IMR-90 (cell line): ENCODE results near the gene PLPP3. TPM values are rescaled to one million over a fixed set of nuclear protein-coding genes. Genes with fewer than 3 reads are reported as not detected.

Experiments
- ATAC-seq: fragments of 200-7000 bp; cut with Tn5 transposase; 2 replicates; pipeline ENCODE4 v1.9.1; 2020; ENCODE audit warnings: low read depth, mild to moderate bottlenecking, moderate library complexity
- BruUV-seq: library from RNA; stranded (reverse); fragments of 400-500 nt; replicated peaks from 2 replicates; lab custom pipeline; 2021; lab: Mats Ljungman, UMichigan
- CTCF ChIA-PET: fragments of 300-600 bp; formaldehyde crosslinking; extraction: SDS; loops from one replicate; lab custom pipeline; 2021; ENCODE audit warnings: antibody characterized with exemption; lab: Yijun Ruan, JAX
- POLR2A ChIA-PET: fragments of 300-600 bp; sonication (Branson Sonifier 250); formaldehyde crosslinking; loops from one replicate; lab custom pipeline; 2022; ENCODE audit warnings: antibody characterized with exemption; ENCODE audit not compliant: unreplicated experiment; lab: Charles Lee
- DNase-seq: peaks from one replicate; pipeline ENCODE4 v3.0.0; 2013
- H2AFZ ChIP-seq: replicated peaks from 2 replicates; pipeline ENCODE3; 2013; ENCODE audit warnings: low read length, mild to moderate bottlenecking; ENCODE audit not compliant: poor library complexity
- H2AK5ac ChIP-seq: 2 replicates; pipeline ENCODE4 v1.6.1; 2013; ENCODE audit warnings: low read depth, low read length, inconsistent platforms
- H2AK9ac ChIP-seq: replicated peaks from 2 replicates; pipeline ENCODE3; 2013; ENCODE audit warnings: mild to moderate bottlenecking, low read depth, low read length, moderate library complexity; ENCODE audit not compliant: poor library complexity
- H2BK120ac ChIP-seq: 2 replicates; pipeline ENCODE4 v1.6.1; 2013; ENCODE audit warnings: low read depth, low read length, inconsistent platforms
- H2BK15ac ChIP-seq: 3 replicates; pipeline ENCODE4 v1.6.1; 2013; ENCODE audit warnings: low read depth, low read length, inconsistent platforms
- H2BK20ac ChIP-seq: 2 replicates; pipeline ENCODE4 v1.6.1; 2013; ENCODE audit warnings: low read depth, mild to moderate bottlenecking, inconsistent platforms, low read length, moderate library complexity
- H2BK5ac ChIP-seq: 2 replicates; pipeline ENCODE4 v1.6.1; 2013; ENCODE audit warnings: mild to moderate bottlenecking, low read depth, low read length, inconsistent platforms; ENCODE audit not compliant: poor library complexity, severe bottlenecking
- H3K14ac ChIP-seq: replicated peaks from 2 replicates; pipeline ENCODE4 v1.6.1; 2013; ENCODE audit warnings: low read depth, low read length, inconsistent platforms
- H3K18ac ChIP-seq: 2 replicates; pipeline ENCODE4 v1.6.1; 2013; ENCODE audit warnings: low read depth, low read length, control low read depth
- H3K23ac ChIP-seq: 2 replicates; pipeline ENCODE4 v1.6.1; 2013; ENCODE audit warnings: low read depth, low read length, inconsistent platforms
- H3K27ac ChIP-seq: 2 replicates; pipeline ENCODE4 v1.5.1; 2013; ENCODE audit warnings: mild to moderate bottlenecking, control low read depth, low read length; ENCODE audit not compliant: insufficient read depth
- H3K27me3 ChIP-seq: 2 replicates; pipeline ENCODE4 v1.6.1; 2013; ENCODE audit warnings: low read length; ENCODE audit not compliant: control insufficient read depth, insufficient read depth
- H3K36me3 ChIP-seq: 2 replicates; pipeline ENCODE4 v1.6.1; 2013; ENCODE audit warnings: low read length, mixed read lengths; ENCODE audit not compliant: control insufficient read depth, insufficient read depth
- H3K4ac ChIP-seq: 2 replicates; pipeline ENCODE4 v1.6.1; 2013; ENCODE audit warnings: low read depth, low read length, inconsistent platforms
- H3K4me1 ChIP-seq: 2 replicates; pipeline ENCODE4 v1.6.1; 2013; ENCODE audit warnings: low read length, mixed read lengths; ENCODE audit not compliant: control insufficient read depth, insufficient read depth
- H3K4me2 ChIP-seq: 2 replicates; pipeline ENCODE4 v1.6.1; 2013; ENCODE audit warnings: low read depth, mild to moderate bottlenecking, control low read depth, low read length, moderate library complexity
- H3K4me3 ChIP-seq: 2 replicates; pipeline ENCODE4 v1.5.1; 2013; ENCODE audit warnings: low read depth, mild to moderate bottlenecking, control low read depth, low read length, moderate library complexity; ENCODE audit not compliant: insufficient read depth
- H3K56ac ChIP-seq: 2 replicates; pipeline ENCODE4 v1.6.1; 2013; ENCODE audit warnings: low read length, inconsistent platforms; ENCODE audit not compliant: insufficient read depth; ENCODE audit errors: extremely low read depth
- H3K79me1 ChIP-seq, 2 experiments: 2 replicates each; pipeline ENCODE4 v1.6.1; 2013; ENCODE audit warnings: low read length in 2 of 2, inconsistent platforms in 1 of 2, low read depth in 1 of 2
- H3K9ac ChIP-seq: 2 replicates; pipeline ENCODE4 v1.6.1; 2013; ENCODE audit warnings: low read depth, low read length, control low read depth
- H3K9me1 ChIP-seq: 2 replicates; pipeline ENCODE4 v1.6.1; 2013; ENCODE audit warnings: low read length, inconsistent platforms; ENCODE audit not compliant: insufficient read depth
- H3K9me3 ChIP-seq: 2 replicates; pipeline ENCODE4 v1.6.1; 2013; ENCODE audit warnings: low read length; ENCODE audit not compliant: control insufficient read depth, insufficient read depth
- H4K20me1 ChIP-seq: 2 replicates; pipeline ENCODE4 v1.6.1; 2013; ENCODE audit warnings: low read length, inconsistent platforms; ENCODE audit not compliant: insufficient read depth
- H4K5ac ChIP-seq: 2 replicates; pipeline ENCODE4 v1.6.1; 2013; ENCODE audit warnings: mild to moderate bottlenecking, low read depth, low read length, control low read depth
- H4K8ac ChIP-seq, 2 experiments: 2 replicates each; pipeline ENCODE4 v1.6.1; 2013; ENCODE audit warnings: low read depth in 2 of 2, low read length in 2 of 2, control low read depth in 1 of 2, inconsistent platforms in 1 of 2
- H4K91ac ChIP-seq: 2 replicates; pipeline ENCODE4 v1.6.1; 2013; ENCODE audit warnings: low read depth, low read length, inconsistent platforms; ENCODE audit not compliant: insufficient read depth
- BHLHE40 ChIP-seq: fragments of 150-350 bp; IDR thresholded peaks from 2 replicates; pipeline ENCODE4 v1.6.1; 2016; ENCODE audit warnings: mild to moderate bottlenecking, low read depth, low read length
- CEBPB ChIP-seq: IDR thresholded peaks from 2 replicates; pipeline ENCODE4 v1.6.1; 2012; ENCODE audit warnings: low read depth, low read length, improper control_type of control experiment
- CHD1 ChIP-seq: IDR thresholded peaks from 2 replicates; pipeline ENCODE4 v1.6.1; 2012; ENCODE audit warnings: low read depth, low read length, improper control_type of control experiment
- ELK1 ChIP-seq: fragments of 150-350 bp; IDR thresholded peaks from 2 replicates; pipeline ENCODE4 v1.6.1; 2016; ENCODE audit warnings: low read depth, mild to moderate bottlenecking, low read length, moderate library complexity, borderline replicate concordance
- FOS ChIP-seq: fragments of 150-350 bp; IDR thresholded peaks from 2 replicates; pipeline ENCODE4 v1.6.1; 2016; ENCODE audit warnings: low read depth, low read length
- MAFK ChIP-seq: IDR thresholded peaks from 2 replicates; pipeline ENCODE4 v1.6.1; 2012; ENCODE audit warnings: low read depth, low read length, improper control_type of control experiment
- MAZ ChIP-seq: IDR thresholded peaks from 2 replicates; pipeline ENCODE4 v1.6.1; 2012; ENCODE audit warnings: low read depth, mild to moderate bottlenecking, low read length, improper control_type of control experiment, moderate library complexity, borderline replicate concordance
- MXI1 ChIP-seq: IDR thresholded peaks from 2 replicates; pipeline ENCODE4 v1.6.1; 2012; ENCODE audit warnings: low read depth, mild to moderate bottlenecking, low read length, moderate library complexity, borderline replicate concordance
- NFE2L2 ChIP-seq: fragments of 150-350 bp; IDR thresholded peaks from 2 replicates; pipeline ENCODE4 v1.6.1; 2016; ENCODE audit warnings: low read depth, mild to moderate bottlenecking, low read length
- POLR2A ChIP-seq: IDR thresholded peaks from 2 replicates; pipeline ENCODE4 v1.6.1; 2012; ENCODE audit warnings: mild to moderate bottlenecking, low read depth, low read length
- RAD21 ChIP-seq: IDR thresholded peaks from 2 replicates; pipeline ENCODE4 v1.6.1; 2012; ENCODE audit warnings: low read length, improper control_type of control experiment
- RCOR1 ChIP-seq: IDR thresholded peaks from 2 replicates; pipeline ENCODE4 v1.6.1; 2012; ENCODE audit warnings: mild to moderate bottlenecking, low read length, improper control_type of control experiment; ENCODE audit not compliant: insufficient replicate concordance
- RFX5 ChIP-seq: IDR thresholded peaks from 2 replicates; pipeline ENCODE4 v1.8.0; 2012; ENCODE audit warnings: low read depth, mild to moderate bottlenecking, low read length, moderate library complexity
- SMC3 ChIP-seq: fragments of 150-350 bp; IDR thresholded peaks from 2 replicates; pipeline ENCODE4 v1.6.1; 2016; ENCODE audit warnings: low read depth, mild to moderate bottlenecking, antibody characterized with exemption, low read length, moderate library complexity
- USF2 ChIP-seq: fragments of 150-350 bp; IDR thresholded peaks from 2 replicates; pipeline ENCODE4 v1.6.1; 2017; ENCODE audit warnings: mild to moderate bottlenecking, antibody characterized with exemption, low read length, low read depth
- WGBS, 2 experiments: methylation state at CpG; one replicate each; pipeline versions ENCODE4 v1.1.5 to v1.1.7; 2013; ENCODE audit warnings: missing lambda C conversion rate in 2 of 2; ENCODE audit not compliant: insufficient read length in 1 of 2; ENCODE audit errors: extremely low coverage in 2 of 2; 5-methylcytosine and 5-hydroxymethylcytosine counted together
- dilution Hi-C: fragments of 300-500 bp; cut with HindIII; formaldehyde crosslinking; loops from one replicate; pipeline ENCODE4 v1.14.3; 2018; ENCODE audit warnings: low sequenced_read_pairs; ENCODE audit not compliant: unreplicated experiment
- in situ Hi-C: fragments of 300-500 bp; cut with MboI; formaldehyde crosslinking; loops from 3 replicates; pipeline ENCODE4 v1.14.3; 2019; ENCODE audit warnings: low sequenced_read_pairs, inconsistent platforms, mixed read lengths
- intact Hi-C: fragments of 100-400 bp; cut with micrococcal nuclease; formaldehyde crosslinking; loops from 2 replicates; pipeline ENCODE4 v1.10.0; 2022
- polyA plus RNA-seq, 3 experiments: library from polyadenylated mRNA; depleted of rRNA; stranded (reverse); fragments of >200 nt; gene quantifications; 2 replicates each; pipeline ENCODE4 v1.2.3, GENCODE V29; 2012; ENCODE audit warnings: low replicate concordance in 1 of 3
- total RNA-seq: library from RNA; depleted of rRNA; stranded (reverse); fragments of >200 nt; gene quantifications from 2 replicates; pipeline ENCODE4 v1.2.3, GENCODE V29; 2012
- TF ChIP-seq, protein P1 (sequence below): conservative IDR thresholded peaks from 2 replicates; pipeline ENCODE4 v1.5.1; 2012; ENCODE audit warnings: mild to moderate bottlenecking, low read depth, low read length, improper control_type of control experiment

Gene PLPP3
- total and polyA plus RNA-seq, 2 of the 4 experiments (the other 2 are of a cell fraction), result 49.9 to 56.6 TPM

DNA sequence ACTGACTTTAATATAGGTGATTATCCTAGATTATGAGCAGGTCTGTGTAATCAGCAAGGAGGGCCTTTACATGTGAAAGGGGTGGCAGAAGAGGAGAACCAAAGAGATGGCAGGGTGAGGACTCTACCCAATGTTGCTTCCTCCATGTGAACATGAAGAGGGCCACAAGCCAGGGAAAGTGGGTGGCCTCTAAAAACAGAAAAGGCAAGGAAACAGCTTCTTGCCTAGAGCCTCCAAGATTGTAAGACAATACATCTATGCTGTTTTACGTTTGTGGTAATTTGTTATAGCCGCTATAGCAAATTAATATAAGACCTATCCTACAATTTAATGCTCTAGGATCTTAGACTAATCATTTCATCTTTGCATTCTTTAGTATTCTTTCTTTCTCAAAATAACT lies 85.5 kb downstream of the PLPP3 start:
- Histone ChIP-seq H3K27me3 (no peaks in the 10 kb centered on the region), H3K56ac (no peak overlapping the region), H3K4ac (no peak overlapping the region), H3K23ac (no peak overlapping the region), H3K4me3 (no peak overlapping the region), H4K8ac (no peak overlapping the region), H2AK9ac (no peak overlapping the region), H4K91ac (no peak overlapping the region), H4K20me1 (no peaks in the 10 kb centered on the region; the same call in none of the 2 replicates), H3K27ac (no peak overlapping the region), H2BK5ac (no peak overlapping the region), H3K9me3 (no peaks in the 10 kb centered on the region), H3K9ac (no peak overlapping the region), H3K18ac (no peak overlapping the region), H3K9me1 (0 out of 2 replicates have a peak, but pooled peaks cover 3% of the 10 kb centered on the region), H2AFZ (no peak overlapping the region), H2BK120ac (no peak overlapping the region), H4K5ac (no peak overlapping the region), H3K36me3 (peaks cover 45% of the 10 kb centered on the region), H2AK5ac (no peak overlapping the region), H3K4me1 (no peaks in the 10 kb centered on the region; the same call in 1 of the 2 replicates), H2BK15ac (no peak overlapping the region), H3K79me1 (peaks cover 0 to 13% of the 10 kb centered on the region in 2 experiments; a peak in 2 of 4 replicates), H3K4me2 (no peak overlapping the region), H3K14ac (no peak overlapping the region), H2BK20ac (no peak overlapping the region)
- DNase-seq, result no peak
- intact Hi-C loops (loop anchor here (10.0 kb wide), 1 partner anchor 1209 kb away; no protein-coding TSS in a partner anchor), in situ Hi-C loops (loop anchor here (10.0 kb wide), 1 partner anchor 1209 kb away; no protein-coding TSS in a partner anchor), dilution Hi-C loops (no loop called here)
- POLR2A ChIA-PET, result no interaction called here
- CTCF ChIA-PET, result no interaction called here
- TF ChIP-seq RFX5 (no peak), FOS (no peak), RAD21 (no peak), NFE2L2 (no peak), POLR2A (no peak), BHLHE40 (no peak), ELK1 (no peak), CHD1 (no peak), MXI1 (no peak), CEBPB (no peak), MAZ (no peak), USF2 (no peak), RCOR1 (no peak), SMC3 (no peak), MAFK (no peak)
- TF ChIP-seq, protein P1, sequence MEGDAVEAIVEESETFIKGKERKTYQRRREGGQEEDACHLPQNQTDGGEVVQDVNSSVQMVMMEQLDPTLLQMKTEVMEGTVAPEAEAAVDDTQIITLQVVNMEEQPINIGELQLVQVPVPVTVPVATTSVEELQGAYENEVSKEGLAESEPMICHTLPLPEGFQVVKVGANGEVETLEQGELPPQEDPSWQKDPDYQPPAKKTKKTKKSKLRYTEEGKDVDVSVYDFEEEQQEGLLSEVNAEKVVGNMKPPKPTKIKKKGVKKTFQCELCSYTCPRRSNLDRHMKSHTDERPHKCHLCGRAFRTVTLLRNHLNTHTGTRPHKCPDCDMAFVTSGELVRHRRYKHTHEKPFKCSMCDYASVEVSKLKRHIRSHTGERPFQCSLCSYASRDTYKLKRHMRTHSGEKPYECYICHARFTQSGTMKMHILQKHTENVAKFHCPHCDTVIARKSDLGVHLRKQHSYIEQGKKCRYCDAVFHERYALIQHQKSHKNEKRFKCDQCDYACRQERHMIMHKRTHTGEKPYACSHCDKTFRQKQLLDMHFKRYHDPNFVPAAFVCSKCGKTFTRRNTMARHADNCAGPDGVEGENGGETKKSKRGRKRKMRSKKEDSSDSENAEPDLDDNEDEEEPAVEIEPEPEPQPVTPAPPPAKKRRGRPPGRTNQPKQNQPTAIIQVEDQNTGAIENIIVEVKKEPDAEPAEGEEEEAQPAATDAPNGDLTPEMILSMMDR, result no peak
- no peak for ATAC-seq
- BruUV-seq, result no TSS peak
- WGBS, 2 experiments, result no CpG with 5 or more reads among the region's 2 CpGs
